Ovary (tissue), 3 donors: ENCODE data around the gene ITPR1.

ENCODE experiments used
- EP300 ChIP-seq: sonication (generic); formaldehyde crosslinking; IDR thresholded peaks from one replicate; pipeline ENCODE4 v1.6.1; 2017; ENCODE audit warnings: antibody characterized with exemption
- POLR2A ChIP-seq: fragments of 450-650 bp; IDR thresholded peaks from one replicate; pipeline ENCODE4 v1.6.1; 2017; ENCODE audit warnings: antibody characterized with exemption, mild to moderate bottlenecking, moderate library complexity
- TF ChIP-seq, protein P1 (sequence below), 3 donors: fragments of 450-650 bp in 2 of 3; fragments of 200-600 bp in 1 of 3; IDR thresholded peaks; one replicate each; pipeline versions ENCODE4 v1.5.1 to v1.8.0; 2016 to 2022; ENCODE audit warnings: antibody characterized with exemption in 3 of 3, mild to moderate bottlenecking in 1 of 3
- donor health status: DM: no; HTN: no; CAD: no.

DNA sequence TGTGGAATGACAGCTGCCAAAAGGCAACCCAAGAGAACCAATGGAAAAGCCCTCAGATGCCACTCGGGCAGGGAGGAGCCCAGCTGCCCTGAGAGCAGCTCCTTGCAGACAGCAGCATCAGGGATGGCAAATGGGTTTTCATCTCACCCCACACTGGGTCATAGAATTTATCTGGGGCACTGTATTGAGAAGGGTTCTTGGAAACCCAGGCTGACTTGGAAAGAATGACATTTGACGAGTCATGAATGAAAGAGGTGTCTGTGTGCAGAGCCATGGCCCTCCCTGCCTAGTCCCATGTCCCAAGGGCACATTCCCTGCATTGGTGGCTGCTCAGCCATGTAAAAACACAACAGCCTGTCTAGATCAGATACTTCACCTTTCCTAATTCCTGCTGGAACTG, 328.2 kb downstream of the ITPR1 start:
- TF ChIP-seq, protein P1, sequence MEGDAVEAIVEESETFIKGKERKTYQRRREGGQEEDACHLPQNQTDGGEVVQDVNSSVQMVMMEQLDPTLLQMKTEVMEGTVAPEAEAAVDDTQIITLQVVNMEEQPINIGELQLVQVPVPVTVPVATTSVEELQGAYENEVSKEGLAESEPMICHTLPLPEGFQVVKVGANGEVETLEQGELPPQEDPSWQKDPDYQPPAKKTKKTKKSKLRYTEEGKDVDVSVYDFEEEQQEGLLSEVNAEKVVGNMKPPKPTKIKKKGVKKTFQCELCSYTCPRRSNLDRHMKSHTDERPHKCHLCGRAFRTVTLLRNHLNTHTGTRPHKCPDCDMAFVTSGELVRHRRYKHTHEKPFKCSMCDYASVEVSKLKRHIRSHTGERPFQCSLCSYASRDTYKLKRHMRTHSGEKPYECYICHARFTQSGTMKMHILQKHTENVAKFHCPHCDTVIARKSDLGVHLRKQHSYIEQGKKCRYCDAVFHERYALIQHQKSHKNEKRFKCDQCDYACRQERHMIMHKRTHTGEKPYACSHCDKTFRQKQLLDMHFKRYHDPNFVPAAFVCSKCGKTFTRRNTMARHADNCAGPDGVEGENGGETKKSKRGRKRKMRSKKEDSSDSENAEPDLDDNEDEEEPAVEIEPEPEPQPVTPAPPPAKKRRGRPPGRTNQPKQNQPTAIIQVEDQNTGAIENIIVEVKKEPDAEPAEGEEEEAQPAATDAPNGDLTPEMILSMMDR (IDR thresholded peaks at IDR 0.05), result no peak
- TF ChIP-seq POLR2A (no peak), EP300 (no peak)
